HG03565 (cell line): Measurements from ENCODE around the gene LRRTM3.

Source experiments
- ATAC-seq: cut with Tn5 transposase; IDR thresholded peaks from one replicate; pipeline ENCODE4 v1.9.1; 2021; ENCODE audit warnings: mild to moderate bottlenecking, moderate library complexity; ENCODE audit not compliant: unreplicated experiment

Gene LRRTM3

DNA sequence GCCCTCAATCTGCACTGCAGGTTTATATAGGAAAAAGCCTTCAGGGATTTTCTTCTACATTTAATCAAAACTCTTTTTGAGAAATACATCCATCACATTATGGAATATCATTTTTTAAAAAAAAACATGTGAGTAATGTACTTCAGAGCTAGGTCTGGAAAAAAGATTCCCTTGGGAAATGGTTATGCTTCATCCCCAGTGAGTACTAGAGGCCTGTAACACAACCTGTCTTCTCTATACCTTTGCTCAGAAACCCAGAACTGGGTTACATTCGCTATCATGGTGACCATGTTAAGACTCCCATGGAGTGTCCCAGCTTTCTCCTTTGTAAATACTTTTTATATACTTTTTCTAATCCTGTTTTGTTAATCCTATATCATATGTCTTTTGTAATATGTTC lies 186.9 kb downstream of the LRRTM3 start:
- no peak for ATAC-seq

DNA sequence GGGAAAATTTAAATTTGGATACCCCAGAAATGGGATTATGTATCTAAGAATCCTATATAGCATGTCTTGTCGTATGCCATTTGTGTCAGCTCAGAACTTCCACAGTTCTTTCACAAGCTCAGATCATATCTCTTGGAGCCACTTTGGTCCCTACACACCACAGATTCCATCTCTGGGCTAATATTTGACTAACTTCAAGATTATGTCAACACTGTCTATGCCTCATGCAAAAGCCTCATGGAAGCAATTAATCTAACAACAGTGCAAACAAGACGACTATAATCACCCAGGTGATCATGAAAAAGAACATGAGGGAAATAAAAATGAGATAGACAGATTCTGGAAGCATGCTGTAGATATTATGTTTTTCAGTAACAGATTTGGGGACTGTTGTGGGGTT lies 189.1 kb downstream of the LRRTM3 start:
- ATAC-seq, result no peak

DNA sequence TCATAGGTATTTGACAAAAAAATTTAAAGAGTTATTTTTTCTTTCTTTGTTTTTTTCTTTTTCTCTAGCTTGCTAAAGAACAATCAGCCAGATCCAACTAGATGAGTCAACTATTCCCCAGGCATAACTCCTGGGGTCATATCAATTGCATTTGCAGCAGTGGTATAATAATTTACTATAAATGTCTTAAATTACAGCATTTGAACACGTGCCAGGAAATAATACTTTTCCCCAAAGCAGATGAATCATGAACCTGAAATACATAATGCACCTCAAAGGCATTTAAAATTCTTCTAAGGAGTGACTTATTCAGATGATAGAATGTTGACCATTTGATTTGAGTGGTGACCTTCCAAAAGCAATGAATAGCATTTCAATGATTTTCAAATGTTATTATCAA lies 190.1 kb downstream of the LRRTM3 start:
- ATAC-seq, result no peak

DNA sequence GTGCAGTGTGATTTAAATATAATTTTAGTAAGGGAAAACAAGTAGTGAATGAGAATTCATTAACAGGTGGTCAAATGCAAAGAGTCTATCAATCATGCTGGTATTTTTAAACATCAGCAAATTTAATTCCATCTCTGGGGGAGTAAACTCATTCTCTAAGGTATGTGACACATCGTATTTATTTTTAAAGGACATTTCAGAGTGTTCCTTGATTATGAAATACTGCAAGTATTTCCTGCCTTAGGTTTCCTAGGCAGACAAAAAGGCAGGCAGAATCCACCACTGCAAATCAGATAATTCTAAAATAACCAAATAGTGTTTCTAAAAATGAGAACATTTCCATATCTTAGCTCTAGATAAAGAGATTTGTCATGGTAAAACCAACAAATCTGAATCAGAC lies 193.8 kb downstream of the LRRTM3 start:
- ATAC-seq, result no peak

DNA sequence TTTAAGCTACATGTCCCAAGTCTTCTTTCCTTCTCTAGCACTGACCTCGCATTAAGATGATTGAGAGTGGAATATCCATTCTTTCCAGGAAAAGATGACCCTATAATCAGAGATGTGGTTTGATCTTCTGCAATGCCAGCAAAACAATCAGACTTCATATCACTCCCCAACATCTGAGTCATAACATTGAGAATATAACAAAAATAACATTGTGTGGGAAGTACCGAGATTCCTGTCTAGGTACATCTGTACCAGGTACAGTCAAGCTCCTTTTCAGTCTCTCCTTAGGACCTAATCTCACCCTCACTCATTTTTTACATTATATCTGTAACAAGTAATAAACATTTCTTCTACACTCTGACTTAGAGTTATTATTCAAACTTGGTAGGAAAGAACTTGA lies 201.6 kb downstream of the LRRTM3 start:
- no peak for ATAC-seq

DNA sequence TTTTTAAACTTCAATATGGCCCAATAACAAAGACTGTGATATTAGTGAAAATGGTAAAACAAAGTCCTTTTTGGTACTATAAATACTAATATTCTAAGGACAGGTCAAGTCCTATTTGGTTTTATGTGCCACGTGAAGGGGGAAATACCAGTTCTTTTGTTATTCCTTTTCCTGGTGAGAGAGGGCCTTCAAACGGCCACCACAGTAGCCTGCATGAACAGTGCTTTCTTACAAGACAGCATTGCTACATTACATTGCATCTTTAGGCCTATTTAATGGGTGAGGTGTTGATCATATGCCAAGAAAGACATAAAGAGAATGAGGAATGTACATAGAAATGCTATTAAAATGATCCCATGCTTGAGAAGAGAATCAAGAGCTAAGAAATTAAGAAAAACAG lies 214.8 kb downstream of the LRRTM3 start:
- ATAC-seq, result no peak

DNA sequence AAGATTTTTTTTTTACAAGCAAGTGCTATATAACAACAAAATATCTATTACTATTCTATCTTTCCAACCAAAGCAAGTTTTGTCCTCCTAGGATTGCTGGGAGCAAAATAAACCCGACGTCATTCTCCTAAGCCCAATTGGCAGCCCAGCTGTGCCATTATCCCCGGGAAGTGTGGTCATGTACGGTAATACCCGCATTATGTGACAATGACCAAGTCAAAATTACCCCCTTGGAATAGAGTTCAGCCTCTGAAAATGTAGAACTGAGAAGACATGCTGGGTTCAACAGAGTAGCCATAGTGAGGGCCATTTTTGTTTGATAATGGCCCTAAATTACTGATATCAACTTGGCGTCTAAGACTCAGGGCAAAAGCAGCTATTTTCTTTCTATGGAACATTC lies 215.5 kb downstream of the LRRTM3 start:
- no peak for ATAC-seq

DNA sequence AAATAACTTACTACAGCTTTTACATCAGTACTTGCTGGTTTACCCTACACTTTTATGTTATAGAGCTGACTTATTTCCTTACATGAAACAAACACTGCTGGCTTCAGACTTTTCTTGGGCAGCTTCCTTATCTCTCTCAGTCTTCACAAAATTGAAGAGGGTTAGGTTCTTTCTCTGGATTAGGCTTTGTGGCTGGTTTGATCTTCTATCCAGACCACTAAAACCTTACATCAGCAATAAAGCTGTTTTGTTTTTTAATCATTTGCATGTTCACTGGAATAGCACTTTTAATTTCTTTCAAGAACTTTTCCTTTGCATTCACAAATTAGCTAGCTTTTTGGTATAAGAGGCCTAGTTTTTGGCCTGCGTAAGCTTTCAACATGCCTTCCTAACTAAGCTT lies 218.7 kb downstream of the LRRTM3 start:
- no peak for ATAC-seq
